Left colon (tissue), 2 donors: ENCODE results near the gene THADA. TPM values are rescaled to one million over a fixed set of nuclear protein-coding genes. Genes with fewer than 3 reads are reported as not detected.
A peak's percentile ranks its signal among the peaks of the same experiment; 100 is the strongest.

Experiments
- ATAC-seq: fragments of 200-7000 bp; cut with Tn5 transposase; one replicate; pipeline ENCODE4 v1.9.1; 2020; ENCODE audit warnings: mild to moderate bottlenecking, moderate library complexity
- DNase-seq, 2 donors: peaks; one replicate each; pipeline ENCODE4 v3.0.0-alpha.2; 2020
- intact Hi-C, 2 donors: fragments of 100-400 bp; cut with DNase I in 1 of 2; cut with micrococcal nuclease in 1 of 2; formaldehyde crosslinking; loops; one replicate each; pipeline versions ENCODE4 v1.11.2 to v1.14.0; 2022; cut with DNase I, micrococcal nuclease
- total RNA-seq, 2 donors: library from RNA; stranded (reverse); fragmentation: NEBNext Ultra II Directional; extraction: Animal tissue kit (Norgen Biotek cat#: 25700); gene quantifications; one replicate each; pipeline ENCODE4 v1.2.1, GENCODE V29; 2021
- donor health status: DM: no; HTN: no; CAD: no.
- donor health status: DM: yes; HTN: yes; CAD: no.

The THADA gene
- total RNA-seq, 2 donors from 2014 or later: 18.7 to 20.3 TPM

GRCh38 chr2:43430489-43430888, 165.3 kb downstream of the THADA start:
- DNase-seq (no peak), ATAC-seq (no peak)
- intact Hi-C loops: no loop called here

GRCh38 chr2:43429369-43429768, 166.5 kb downstream of the THADA start:
- no peak for DNase-seq
- ATAC-seq: no peak
- intact Hi-C loops: no loop called here

DNA sequence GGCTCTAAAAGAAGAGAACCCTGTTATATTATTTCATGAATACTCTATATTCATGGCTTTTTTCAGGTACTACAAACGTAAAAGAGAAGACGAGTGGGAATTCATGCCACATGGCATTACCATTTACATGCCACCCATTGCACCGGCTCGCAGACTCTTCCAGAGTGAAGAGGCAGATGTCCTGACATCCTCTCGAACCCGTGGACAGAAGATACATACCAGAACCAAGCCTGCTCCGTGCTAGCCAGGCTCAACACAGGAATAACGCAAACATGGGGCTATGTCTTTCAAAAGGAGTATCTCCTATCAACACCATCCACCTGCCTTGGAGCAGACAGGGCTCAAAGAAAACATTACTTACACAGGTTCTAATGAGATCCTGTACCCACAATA, 168.8 kb downstream of the THADA start:
- intact Hi-C loops: no loop called here
- ATAC-seq: no peak

DNA sequence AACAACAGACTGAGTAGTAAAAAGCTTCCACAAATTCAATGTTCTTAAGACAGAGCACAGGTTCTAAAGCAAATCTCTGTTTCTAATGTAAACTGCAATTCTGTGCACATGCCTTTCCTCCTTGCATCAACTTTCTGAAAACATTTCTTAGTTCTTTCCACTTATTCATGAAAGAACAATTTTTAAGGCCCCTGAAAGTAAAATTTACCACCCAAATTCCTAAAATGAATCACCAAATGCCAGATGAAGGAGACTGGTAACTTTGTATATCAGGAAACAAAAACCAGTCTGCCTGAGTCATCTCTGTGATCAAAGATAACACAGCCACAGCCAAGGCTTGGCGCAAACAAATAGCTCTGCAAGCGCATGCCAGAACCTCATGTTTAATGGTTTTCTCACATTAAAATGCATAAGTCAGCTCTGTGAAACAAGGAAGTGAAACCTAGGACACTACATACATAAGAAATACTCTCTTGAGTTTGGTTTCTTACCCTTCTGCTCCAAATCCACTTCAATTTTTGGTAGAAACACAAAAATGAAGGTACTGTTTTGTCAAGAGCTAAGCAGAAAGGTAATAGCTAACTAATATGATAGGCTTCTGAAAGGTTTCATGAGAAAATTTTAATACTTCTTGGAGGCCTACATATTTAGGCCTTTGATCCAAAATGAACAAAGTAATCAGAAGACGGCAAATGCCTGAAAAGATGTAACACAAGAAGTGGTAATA, 169.4 kb downstream of the THADA start:
- intact Hi-C loops: no loop called here
- DNase-seq (peak; percentile 65 to 82), ATAC-seq (peak; percentile 95)

More for the DNA sequence above, 168.8 kb downstream of the THADA start:
- DNase-seq: no peak

DNA sequence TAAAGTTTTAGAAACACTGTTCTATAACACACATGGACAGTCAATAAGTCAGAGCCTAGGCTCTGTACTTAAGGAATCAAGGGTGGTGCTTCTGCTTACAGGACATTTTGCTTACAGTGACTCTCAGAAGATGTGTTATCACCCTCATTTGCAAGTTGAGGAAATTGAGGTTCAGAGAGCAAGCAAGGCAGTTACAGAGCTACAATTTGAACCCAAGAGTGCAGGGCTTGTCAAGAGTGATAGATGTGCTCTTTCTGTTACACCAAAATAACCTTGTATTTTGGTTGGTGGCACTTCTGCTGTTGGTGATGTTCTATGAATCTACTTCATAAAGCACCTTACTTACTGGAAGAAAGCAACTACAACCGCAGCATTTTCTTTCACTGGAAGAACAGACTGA, 170.2 kb downstream of the THADA start:
- ATAC-seq (no peak), DNase-seq (no peak)
- intact Hi-C loops: no loop called here

- peak; percentile 71 for ATAC-seq
- no peak for DNase-seq
- intact Hi-C loops: no loop called here
These were observed 171.3 kb downstream of the THADA start for GRCh38 chr2:43424262-43425207.

- intact Hi-C loops: no loop called here
- no peak for DNase-seq
- ATAC-seq: no peak
These were observed 171.9 kb downstream of the THADA start for GRCh38 chr2:43423941-43424261.

DNA sequence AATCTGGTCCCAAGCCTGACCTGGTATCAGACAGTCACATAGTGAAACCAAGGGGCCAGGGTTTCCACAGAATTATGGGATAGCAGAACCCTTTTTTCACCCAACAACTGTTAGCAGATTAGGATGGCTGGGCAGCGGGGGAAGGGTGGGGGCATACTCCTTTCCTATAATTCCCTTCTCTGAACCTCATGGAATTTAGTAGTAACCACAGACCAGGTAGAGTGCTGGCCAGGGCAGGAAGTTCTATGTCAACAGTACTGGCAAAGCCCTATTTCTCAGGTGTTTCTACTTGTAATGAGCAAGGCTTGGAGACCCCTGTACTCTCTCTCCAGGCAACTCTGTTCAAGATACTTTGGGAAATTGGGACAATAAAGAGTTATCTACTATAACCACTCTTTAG, 174.6 kb downstream of the THADA start:
- intact Hi-C loops: no loop called here
- ATAC-seq: no peak

GRCh38 chr2:43420389-43420801, 175.4 kb downstream of the THADA start:
- intact Hi-C loops: no loop called here
- DNase-seq (no peak), ATAC-seq (no peak)

More for the DNA sequence above, 174.6 kb downstream of the THADA start:
- no peak for DNase-seq

- intact Hi-C loops: no loop called here
- DNase-seq: no peak
- no peak for ATAC-seq
These were observed 176.0 kb downstream of the THADA start for GRCh38 chr2:43419876-43420275.

DNA sequence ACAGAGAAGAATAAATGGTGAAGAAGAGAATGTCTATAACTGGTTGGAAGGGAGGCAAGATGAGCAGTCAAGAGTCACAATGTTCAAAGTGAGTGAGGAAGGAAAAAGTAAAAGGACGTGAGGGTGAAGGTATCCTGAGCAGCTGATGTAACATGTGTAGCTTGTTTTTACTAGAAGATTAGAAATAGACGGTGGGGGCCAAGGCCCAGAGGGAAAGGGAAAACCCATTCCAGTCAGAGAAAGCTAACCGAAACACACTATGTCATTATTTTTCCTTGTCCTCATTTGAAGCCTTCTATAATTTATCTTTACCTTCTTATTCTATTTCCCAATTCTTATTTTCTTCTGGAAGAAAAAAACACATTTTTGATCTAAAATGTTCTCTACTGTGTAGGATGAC, 176.6 kb downstream of the THADA start:
- DNase-seq (no peak), ATAC-seq (no peak)
- intact Hi-C loops: no loop called here

DNA sequence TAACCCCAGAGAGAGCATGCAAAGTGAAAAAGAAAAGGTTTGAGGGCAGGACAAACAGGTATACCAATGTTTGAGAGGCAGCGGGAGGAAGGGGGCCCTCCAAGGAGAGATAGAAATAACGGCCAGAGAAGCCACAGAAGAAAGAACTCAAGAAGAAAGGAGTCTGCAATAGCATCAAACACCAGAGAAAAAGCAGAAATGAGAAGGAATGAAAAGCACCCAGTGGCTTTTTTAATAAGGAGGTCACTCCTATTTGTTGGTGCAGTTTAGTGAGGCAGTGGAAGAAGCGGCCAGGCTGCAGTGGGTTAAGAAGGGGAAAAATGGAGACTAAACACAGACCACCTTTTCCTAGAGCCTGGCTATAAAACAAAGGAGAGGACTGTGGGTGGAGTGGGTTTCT, 177.2 kb downstream of the THADA start:
- DNase-seq: no peak
- intact Hi-C loops: no loop called here
- no peak for ATAC-seq

GRCh38 chr2:43417300-43417699, 178.5 kb downstream of the THADA start:
- DNase-seq: no peak
- intact Hi-C loops: no loop called here
- ATAC-seq: no peak

GRCh38 chr2:43415592-43415991, 180.2 kb downstream of the THADA start:
- no peak for DNase-seq
- intact Hi-C loops: no loop called here
- ATAC-seq: no peak

DNA sequence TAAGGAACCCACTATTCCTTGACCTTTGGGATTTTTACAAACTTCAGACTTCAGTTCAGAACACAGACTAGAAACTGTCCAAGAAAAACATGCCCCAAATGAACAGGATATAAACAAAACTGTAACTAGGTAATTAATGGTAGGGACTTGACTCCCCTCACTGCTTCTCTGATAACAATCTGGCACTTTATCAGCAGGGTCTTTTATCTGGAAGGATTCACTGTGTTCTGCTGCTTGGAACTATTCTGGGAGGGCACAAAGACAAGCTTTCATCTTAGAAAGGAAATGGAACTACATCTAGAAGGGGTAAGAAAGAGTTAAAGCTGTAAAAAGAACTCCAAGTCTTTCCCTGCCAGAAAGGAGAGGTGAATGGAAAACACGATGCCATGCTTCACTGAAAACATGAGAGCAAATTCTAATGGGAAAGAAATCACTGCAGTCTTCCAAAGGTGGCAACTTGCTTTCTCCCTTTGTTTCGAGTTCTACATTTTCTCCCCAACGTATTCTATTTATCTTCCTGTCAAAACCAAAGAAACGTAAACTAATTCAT, 181.2 kb downstream of the THADA start:
- intact Hi-C loops: no loop called here
- ATAC-seq (no peak), DNase-seq (no peak)

GRCh38 chr2:43414033-43414432, 181.8 kb downstream of the THADA start:
- DNase-seq (no peak), ATAC-seq (no peak)
- intact Hi-C loops: no loop called here

DNA sequence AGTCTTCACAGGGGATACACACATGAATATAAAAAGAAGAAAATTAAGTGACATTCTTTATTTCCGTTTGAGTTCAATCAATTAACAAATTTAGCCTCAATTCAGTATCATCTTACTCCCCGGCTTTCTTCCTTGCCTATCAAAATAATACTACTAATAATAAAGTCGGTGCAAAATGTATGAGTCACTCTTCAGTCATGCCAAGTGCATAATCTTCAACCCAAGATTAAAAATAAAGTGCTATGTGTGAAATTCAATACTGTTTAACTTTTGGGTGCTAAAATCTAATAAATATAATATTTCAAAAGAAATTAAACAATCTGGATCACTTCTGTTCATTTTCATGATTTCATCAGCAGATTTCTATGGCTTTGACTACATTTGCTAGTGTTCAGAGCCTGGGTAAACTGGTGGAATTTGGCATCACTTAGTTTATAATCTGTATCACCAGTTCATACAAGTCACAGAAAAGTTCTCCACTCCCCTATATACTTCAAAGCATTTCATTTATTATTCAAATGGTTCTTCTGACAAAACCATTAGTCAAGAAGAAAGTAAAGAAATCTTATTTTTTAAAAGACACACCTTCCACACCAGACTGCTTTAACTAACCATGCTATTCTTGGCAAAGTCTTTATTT, 183.6 kb downstream of the THADA start:
- no peak for ATAC-seq
- intact Hi-C loops: no loop called here
- no peak for DNase-seq

- ATAC-seq: peak; percentile 75
- DNase-seq: no peak
- intact Hi-C loops: no loop called here
These were observed 185.7 kb downstream of the THADA start for GRCh38 chr2:43410055-43410604.

DNA sequence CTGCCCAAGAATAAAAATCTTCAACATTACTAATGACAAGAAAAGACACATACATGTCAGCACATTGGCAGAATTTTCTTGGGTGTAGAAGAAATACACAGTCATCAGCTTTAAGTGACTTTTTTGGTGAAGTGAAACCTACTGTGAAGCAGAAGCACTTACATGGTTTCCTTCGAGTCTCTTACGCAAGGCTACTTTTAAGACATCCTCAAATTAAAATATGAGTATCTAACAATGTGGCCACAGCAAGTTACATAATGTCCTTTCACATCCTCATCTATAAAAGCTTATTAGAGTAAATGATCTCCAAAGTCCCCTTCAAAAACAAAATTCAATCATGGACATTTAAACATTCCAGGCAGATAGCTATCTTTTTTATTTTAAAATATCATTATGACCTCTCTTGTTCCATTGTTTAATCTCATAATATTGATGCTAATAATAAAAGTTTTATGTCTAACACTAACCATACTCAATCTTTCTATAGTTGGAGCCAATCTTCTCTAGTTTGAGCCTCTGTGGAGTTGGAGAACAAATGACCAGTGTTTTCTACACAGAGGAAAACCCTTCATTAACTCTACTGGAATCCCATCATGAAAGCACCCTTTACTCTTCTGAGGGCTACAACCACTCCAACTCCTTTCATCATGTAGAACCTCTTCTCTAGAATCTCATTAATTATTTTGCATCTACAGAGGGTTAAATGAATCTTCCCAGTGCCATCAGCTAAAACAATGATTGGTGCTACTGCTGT, 187.3 kb downstream of the THADA start:
- intact Hi-C loops: no loop called here
- DNase-seq: no peak
- ATAC-seq: no peak
